A673 (cell line): Measurements from ENCODE around the gene CHD2. TPM values are rescaled to one million over a fixed set of nuclear protein-coding genes. Genes with fewer than 3 reads are reported as not detected.
A peak's percentile ranks its signal among the peaks of the same experiment; 100 is the strongest.

Experiments
- BruUV-seq: library from RNA; stranded (reverse); fragments of 400-500 nt; replicated peaks from 2 replicates; lab custom pipeline; 2021; lab: Mats Ljungman, UMichigan
- CTCF ChIA-PET: fragments of 300-600 bp; sonication (Branson Sonifier 250); formaldehyde crosslinking; loops from one replicate; lab custom pipeline; 2022; ENCODE audit warnings: antibody characterized with exemption; lab: Charles Lee
- POLR2A ChIA-PET: fragments of 300-600 bp; sonication (Branson Sonifier 250); formaldehyde crosslinking; loops from one replicate; lab custom pipeline; 2022; ENCODE audit warnings: antibody characterized with exemption; ENCODE audit not compliant: low non-redundant PET; lab: Charles Lee
- DNase-seq: peaks from one replicate; pipeline ENCODE4 v3.0.0-alpha.2; 2015; ENCODE audit warnings: low spot score
- H3K27ac ChIP-seq: fragments of 200-600 bp; sonication (generic); 2 replicates; pipeline ENCODE4 v1.5.1; 2016; ENCODE audit warnings: mixed run types, low read depth, mild to moderate bottlenecking, mixed read lengths, antibody characterized with exemption, low read length; ENCODE audit not compliant: poor library complexity, severe bottlenecking
- H3K27me3 ChIP-seq: fragments of 200-600 bp; sonication (generic); replicated peaks from 2 replicates; pipeline ENCODE4 v1.6.1; 2017; ENCODE audit warnings: mixed run types, low read depth, mild to moderate bottlenecking, mixed read lengths, antibody characterized with exemption, low read length; ENCODE audit not compliant: insufficient read depth, poor library complexity
- H3K36me3 ChIP-seq: fragments of 200-600 bp; sonication (generic); 2 replicates; pipeline ENCODE4 v1.6.1; 2016; ENCODE audit warnings: mixed run types, mild to moderate bottlenecking, mixed read lengths, antibody characterized with exemption, low read length; ENCODE audit not compliant: insufficient read depth, poor library complexity, severe bottlenecking
- H3K4me1 ChIP-seq: fragments of 200-600 bp; sonication (generic); 2 replicates; pipeline ENCODE4 v1.6.1; 2017; ENCODE audit warnings: mixed run types, mild to moderate bottlenecking, mixed read lengths, antibody characterized with exemption, low read length; ENCODE audit not compliant: insufficient read depth, poor library complexity, severe bottlenecking
- H3K4me3 ChIP-seq: fragments of 200-600 bp; sonication (generic); 2 replicates; pipeline ENCODE4 v1.5.1; 2016; ENCODE audit warnings: low read depth, mixed run types, mild to moderate bottlenecking, mixed read lengths, low read length; ENCODE audit not compliant: poor library complexity, severe bottlenecking
- H3K9me3 ChIP-seq: fragments of 200-600 bp; sonication (generic); 2 replicates; pipeline ENCODE4 v1.6.1; 2016; ENCODE audit warnings: mixed run types, low read depth, mild to moderate bottlenecking, mixed read lengths, antibody characterized with exemption, low read length; ENCODE audit not compliant: poor library complexity, severe bottlenecking
- EZH2 ChIP-seq: fragments of 200-600 bp; sonication (generic); IDR thresholded peaks from 2 replicates; pipeline ENCODE4 v1.6.1; 2017; ENCODE audit warnings: borderline replicate concordance, low read depth, mild to moderate bottlenecking, mixed read lengths, antibody characterized with exemption, low read length; ENCODE audit not compliant: poor library complexity, severe bottlenecking
- intact Hi-C: fragments of 100-400 bp; cut with micrococcal nuclease; formaldehyde crosslinking; loops from one replicate; pipeline ENCODE4 v1.10.0; 2022; ENCODE audit not compliant: unreplicated experiment
- total RNA-seq: library from RNA; stranded (reverse); gene quantifications from 2 replicates; pipeline ENCODE4 v1.2.3, GENCODE V29; 2021
- TF ChIP-seq, protein P1 (sequence below): fragments of 300-800, 200-600 bp; sonication (generic); conservative IDR thresholded peaks from 2 replicates; pipeline ENCODE4 v1.5.1; 2017; ENCODE audit warnings: low read depth, mild to moderate bottlenecking, antibody characterized with exemption, low read length, moderate library complexity, mixed read lengths

The CHD2 gene
- total RNA-seq, 1 experiment from 2014 or later, result 75.7 TPM

DNA sequence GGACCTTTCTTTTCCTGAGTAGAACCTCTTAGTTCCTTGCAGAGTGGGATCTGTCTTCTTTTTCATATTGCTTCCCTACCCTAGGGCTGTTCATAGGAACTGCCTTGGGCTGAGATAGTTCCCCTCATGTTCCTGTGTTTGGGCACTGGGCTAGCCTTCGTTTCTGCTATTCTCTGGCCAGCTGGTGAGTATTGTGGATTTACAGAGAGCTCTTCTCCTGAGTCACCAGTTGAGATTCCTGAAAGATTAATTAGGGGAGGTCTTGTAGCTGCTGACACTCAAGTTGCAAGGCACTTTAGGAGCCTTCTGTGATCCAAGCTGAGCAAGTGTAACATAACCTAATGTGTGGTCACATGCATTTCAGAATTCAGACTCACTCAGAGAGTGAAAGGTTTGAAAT lies 30.7 kb downstream of the CHD2 start:
- peak; percentile 56 for DNase-seq
- POLR2A ChIA-PET, result no interaction called here
- TF ChIP-seq, protein P1, sequence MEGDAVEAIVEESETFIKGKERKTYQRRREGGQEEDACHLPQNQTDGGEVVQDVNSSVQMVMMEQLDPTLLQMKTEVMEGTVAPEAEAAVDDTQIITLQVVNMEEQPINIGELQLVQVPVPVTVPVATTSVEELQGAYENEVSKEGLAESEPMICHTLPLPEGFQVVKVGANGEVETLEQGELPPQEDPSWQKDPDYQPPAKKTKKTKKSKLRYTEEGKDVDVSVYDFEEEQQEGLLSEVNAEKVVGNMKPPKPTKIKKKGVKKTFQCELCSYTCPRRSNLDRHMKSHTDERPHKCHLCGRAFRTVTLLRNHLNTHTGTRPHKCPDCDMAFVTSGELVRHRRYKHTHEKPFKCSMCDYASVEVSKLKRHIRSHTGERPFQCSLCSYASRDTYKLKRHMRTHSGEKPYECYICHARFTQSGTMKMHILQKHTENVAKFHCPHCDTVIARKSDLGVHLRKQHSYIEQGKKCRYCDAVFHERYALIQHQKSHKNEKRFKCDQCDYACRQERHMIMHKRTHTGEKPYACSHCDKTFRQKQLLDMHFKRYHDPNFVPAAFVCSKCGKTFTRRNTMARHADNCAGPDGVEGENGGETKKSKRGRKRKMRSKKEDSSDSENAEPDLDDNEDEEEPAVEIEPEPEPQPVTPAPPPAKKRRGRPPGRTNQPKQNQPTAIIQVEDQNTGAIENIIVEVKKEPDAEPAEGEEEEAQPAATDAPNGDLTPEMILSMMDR, result no peak
- no peak for TF ChIP-seq EZH2
- BruUV-seq, result no TSS peak
- intact Hi-C loops, result no loop called here
- Histone ChIP-seq H3K4me3 (no peak overlapping the region), H3K27ac (peak overlapping the region; percentile 22), H3K4me1 (peaks cover 7% of the 10 kb centered on the region), H3K9me3 (no peaks in the 10 kb centered on the region), H3K27me3 (no peaks in the 10 kb centered on the region), H3K36me3 (peaks cover 91% of the 10 kb centered on the region)
- CTCF ChIA-PET, result no interaction called here

DNA sequence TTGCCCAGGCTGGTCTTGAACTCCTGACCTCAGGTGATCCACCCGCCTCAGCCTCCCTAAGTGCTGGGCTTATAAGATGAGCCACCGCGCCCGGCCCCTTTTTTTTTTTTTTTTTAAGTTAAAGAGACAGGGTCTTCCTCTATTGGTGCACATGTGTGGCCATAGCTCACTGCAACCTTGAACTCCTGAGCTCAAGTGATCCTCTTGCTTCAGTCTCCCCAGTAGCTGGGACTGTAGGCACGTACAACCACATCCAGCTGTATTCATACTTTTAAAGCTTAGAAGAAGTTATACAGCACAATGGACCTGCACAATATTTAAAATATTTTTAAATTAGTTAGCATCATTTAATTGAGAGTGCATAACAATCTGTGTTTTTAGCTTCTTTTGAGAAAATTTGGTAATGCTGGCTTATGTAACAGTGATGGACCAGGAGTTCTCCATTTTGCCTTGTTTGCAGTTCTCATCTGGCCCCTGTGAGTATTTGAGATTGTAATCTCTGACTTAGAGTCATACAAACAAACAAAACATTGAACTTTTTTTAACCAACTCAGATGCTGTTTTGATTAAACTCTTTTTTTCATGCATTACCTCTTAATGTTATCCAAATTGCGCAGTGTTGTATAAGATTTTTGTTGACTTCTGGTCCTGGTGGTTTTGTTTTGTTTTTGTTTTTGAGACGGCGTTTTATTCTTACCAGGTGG lies 33.0 kb downstream of the CHD2 start:
- no TSS peak for BruUV-seq
- Histone ChIP-seq H3K36me3 (peaks cover 91% of the 10 kb centered on the region), H3K4me3 (no peak overlapping the region), H3K9me3 (no peaks in the 10 kb centered on the region), H3K27ac (no peak overlapping the region), H3K27me3 (no peaks in the 10 kb centered on the region), H3K4me1 (peaks cover 7% of the 10 kb centered on the region)
- TF ChIP-seq, protein P1, result no peak
- no peak for TF ChIP-seq EZH2
- intact Hi-C loops, result no loop called here
- ChIA-PET POLR2A (no interaction called here), CTCF (no interaction called here)
- no peak for DNase-seq

- Histone ChIP-seq H3K4me1 (peaks cover 3% of the 10 kb centered on the region), H3K9me3 (no peaks in the 10 kb centered on the region), H3K27me3 (no peaks in the 10 kb centered on the region), H3K27ac (no peak overlapping the region), H3K36me3 (peaks cover 91% of the 10 kb centered on the region), H3K4me3 (no peak overlapping the region)
- no peak for DNase-seq
- ChIA-PET POLR2A (no interaction called here), CTCF (no interaction called here)
- intact Hi-C loops, result no loop called here
- BruUV-seq, result no TSS peak
- TF ChIP-seq EZH2, result no peak
- TF ChIP-seq, protein P1, result no peak
These were observed 33.7 kb downstream of the CHD2 start for GRCh38 chr15:92933831-92934230.
